ENCODE results near the gene HCN3.

HCN3 gene

DNA sequence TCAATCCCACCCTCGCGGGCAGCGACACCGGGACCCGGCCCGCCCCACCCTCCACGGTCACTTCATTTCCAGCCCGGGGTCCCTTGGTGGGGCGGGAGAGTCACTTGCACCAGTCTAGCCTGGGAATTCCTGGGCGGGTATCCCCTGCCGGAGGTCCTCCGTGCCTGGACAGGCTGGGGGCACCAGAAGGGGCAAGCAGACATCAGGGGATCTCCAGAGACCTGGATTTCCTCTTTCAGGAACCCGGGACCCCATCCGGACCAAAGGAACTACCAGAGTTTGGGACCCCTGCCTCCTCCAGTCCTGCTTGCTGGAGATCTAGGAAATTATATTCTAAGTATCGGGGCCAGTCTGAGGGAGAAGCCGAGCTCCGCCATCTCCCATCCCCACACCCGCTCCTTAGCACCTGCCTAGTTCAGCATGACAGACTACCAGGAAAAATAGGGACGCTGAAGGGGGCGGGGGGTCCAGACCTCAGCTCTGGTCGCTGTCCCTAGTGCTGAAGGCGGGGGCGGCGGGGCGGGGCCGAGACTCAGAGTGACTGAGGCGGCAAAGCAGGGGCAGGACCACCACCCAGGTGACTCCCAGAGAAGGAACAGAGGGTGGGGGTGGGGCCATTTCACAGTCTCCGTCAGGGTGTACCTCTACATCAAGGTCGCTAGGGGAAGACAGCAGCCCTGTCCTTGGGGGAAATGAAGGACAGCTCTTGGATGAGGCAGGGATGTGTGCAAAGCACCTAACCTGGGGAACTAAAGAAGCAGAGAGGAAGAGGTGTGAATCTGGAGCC lies 832 bp downstream of the HCN3 start:
- peak; percentile 54 for DNase-seq (ENCODE audit: extremely low read depth, insufficient read length)
- H3K27me3 ChIP-seq (replicated peaks; ENCODE audit: control insufficient read depth, insufficient read depth, low read length), result no peaks in the 10 kb centered on the region
- TF ChIP-seq, protein P1, sequence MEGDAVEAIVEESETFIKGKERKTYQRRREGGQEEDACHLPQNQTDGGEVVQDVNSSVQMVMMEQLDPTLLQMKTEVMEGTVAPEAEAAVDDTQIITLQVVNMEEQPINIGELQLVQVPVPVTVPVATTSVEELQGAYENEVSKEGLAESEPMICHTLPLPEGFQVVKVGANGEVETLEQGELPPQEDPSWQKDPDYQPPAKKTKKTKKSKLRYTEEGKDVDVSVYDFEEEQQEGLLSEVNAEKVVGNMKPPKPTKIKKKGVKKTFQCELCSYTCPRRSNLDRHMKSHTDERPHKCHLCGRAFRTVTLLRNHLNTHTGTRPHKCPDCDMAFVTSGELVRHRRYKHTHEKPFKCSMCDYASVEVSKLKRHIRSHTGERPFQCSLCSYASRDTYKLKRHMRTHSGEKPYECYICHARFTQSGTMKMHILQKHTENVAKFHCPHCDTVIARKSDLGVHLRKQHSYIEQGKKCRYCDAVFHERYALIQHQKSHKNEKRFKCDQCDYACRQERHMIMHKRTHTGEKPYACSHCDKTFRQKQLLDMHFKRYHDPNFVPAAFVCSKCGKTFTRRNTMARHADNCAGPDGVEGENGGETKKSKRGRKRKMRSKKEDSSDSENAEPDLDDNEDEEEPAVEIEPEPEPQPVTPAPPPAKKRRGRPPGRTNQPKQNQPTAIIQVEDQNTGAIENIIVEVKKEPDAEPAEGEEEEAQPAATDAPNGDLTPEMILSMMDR (IDR thresholded peaks at IDR 0.05; ENCODE audit: insufficient read depth, low read length, poor library complexity, severe bottlenecking), result peak; percentile 46
- H3K4me3 ChIP-seq (replicated peaks; ENCODE audit: low read depth, low read length), result peak overlapping the region; percentile 74
- no peaks in the 10 kb centered on the region for H3K36me3 ChIP-seq (ENCODE audit: control insufficient read depth, insufficient read depth, low read length)

DNA sequence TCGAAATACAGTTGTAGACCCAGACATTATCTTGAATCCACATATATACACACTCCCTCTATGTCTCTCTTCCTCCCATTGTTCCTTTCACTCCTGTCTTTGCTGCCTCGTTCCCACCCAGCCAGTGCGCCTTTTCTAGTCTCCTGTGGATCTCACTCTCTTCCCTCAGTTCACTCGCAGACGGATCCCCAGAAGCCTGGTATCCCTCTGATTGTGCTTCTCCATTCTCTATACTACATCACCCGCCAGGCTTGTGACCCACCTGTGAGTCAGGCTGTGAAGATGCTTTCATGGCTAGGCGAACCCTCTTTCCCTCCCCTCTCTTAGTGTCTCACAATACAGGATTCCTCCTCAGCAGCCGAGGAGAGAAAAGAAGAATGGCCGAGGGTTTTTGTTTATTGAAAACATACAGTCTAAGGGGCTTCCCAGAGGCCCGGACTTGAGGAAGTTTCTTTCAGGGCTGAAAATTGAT lies 1.5 kb downstream of the HCN3 start:
- H3K4me3 ChIP-seq (replicated peaks; ENCODE audit: low read depth, low read length), result peak overlapping the region; percentile 74
- no peak for DNase-seq (ENCODE audit: extremely low read depth, insufficient read length)

DNA sequence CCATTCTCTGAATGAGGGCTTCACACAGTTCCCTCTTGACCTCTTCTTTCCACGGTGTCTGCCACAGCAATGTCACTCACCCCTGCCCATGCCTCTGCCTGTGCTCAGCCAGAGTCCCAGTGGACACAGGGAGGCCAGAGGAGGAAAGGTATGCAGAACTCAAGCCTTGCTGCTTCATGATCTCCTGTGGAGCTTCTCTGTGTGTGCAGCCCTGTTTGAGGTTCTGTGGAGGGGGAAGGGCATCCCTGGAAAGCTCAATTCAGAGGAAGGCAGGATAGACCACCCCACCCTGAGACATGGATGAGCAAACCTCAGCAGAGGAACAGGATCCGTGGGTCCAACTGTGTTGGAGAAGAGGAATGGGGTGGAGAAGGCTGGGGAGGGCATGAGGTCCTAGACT lies 2.0 kb downstream of the HCN3 start:
- TF ChIP-seq, protein P1 (IDR thresholded peaks at IDR 0.05; ENCODE audit: insufficient read depth, low read length, poor library complexity, severe bottlenecking), result no peak
- H3K36me3 ChIP-seq (ENCODE audit: control insufficient read depth, insufficient read depth, low read length), result no peaks in the 10 kb centered on the region
- no peak overlapping the region for H3K4me3 ChIP-seq (replicated peaks; ENCODE audit: low read depth, low read length)
- no peaks in the 10 kb centered on the region for H3K27me3 ChIP-seq (replicated peaks; ENCODE audit: control insufficient read depth, insufficient read depth, low read length)
- no peak for DNase-seq (ENCODE audit: extremely low read depth, insufficient read length)

More for the DNA sequence above, 1.5 kb downstream of the HCN3 start:
- no peaks in the 10 kb centered on the region for H3K36me3 ChIP-seq (ENCODE audit: control insufficient read depth, insufficient read depth, low read length)
- TF ChIP-seq, protein P1 (IDR thresholded peaks at IDR 0.05; ENCODE audit: insufficient read depth, low read length, poor library complexity, severe bottlenecking), result no peak
- no peaks in the 10 kb centered on the region for H3K27me3 ChIP-seq (replicated peaks; ENCODE audit: control insufficient read depth, insufficient read depth, low read length)

DNA sequence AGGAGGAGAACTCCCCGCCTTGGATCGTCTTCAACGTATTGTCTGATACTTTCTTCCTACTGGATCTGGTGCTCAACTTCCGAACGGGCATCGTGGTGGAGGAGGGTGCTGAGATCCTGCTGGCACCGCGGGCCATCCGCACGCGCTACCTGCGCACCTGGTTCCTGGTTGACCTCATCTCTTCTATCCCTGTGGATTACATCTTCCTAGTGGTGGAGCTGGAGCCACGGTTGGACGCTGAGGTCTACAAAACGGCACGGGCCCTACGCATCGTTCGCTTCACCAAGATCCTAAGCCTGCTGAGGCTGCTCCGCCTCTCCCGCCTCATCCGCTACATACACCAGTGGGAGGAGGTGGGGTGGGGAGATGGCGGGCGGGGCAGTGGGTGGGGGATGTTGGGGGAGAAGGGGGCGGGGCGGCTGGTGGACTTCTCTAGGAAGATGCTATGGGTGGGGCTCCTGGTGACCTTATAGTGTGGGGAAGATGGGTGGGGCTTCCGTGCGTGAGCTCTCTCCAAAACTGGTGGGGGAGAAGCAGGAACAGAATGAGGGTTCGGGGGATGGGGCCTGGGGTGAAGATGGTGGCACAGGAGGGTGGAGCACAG lies 5.3 kb downstream of the HCN3 start:
- Histone ChIP-seq H3K4me3 (replicated peaks; ENCODE audit: low read depth, low read length) (no peak overlapping the region), H3K36me3 (ENCODE audit: control insufficient read depth, insufficient read depth, low read length) (no peaks in the 10 kb centered on the region), H3K27me3 (replicated peaks; ENCODE audit: control insufficient read depth, insufficient read depth, low read length) (no peaks in the 10 kb centered on the region)
- no peak for DNase-seq (ENCODE audit: extremely low read depth, insufficient read length)
- TF ChIP-seq, protein P1 (IDR thresholded peaks at IDR 0.05; ENCODE audit: insufficient read depth, low read length, poor library complexity, severe bottlenecking), result no peak

DNA sequence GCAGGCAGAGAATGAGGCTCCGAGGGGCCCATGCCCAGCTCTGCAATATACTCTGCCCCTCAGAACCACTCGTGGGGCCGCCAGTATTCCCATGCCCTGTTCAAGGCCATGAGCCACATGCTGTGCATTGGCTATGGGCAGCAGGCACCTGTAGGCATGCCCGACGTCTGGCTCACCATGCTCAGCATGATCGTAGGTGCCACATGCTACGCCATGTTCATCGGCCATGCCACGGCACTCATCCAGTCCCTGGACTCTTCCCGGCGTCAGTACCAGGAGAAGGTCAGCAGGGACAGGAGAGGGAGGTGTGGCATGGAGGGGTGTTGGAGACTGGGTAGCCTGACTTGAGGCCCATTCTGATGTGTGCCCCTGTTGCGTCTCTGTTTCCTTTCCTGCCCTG lies 7.2 kb downstream of the HCN3 start:
- TF ChIP-seq, protein P1 (IDR thresholded peaks at IDR 0.05; ENCODE audit: insufficient read depth, low read length, poor library complexity, severe bottlenecking), result no peak
- H3K4me3 ChIP-seq (replicated peaks; ENCODE audit: low read depth, low read length), result no peak overlapping the region

More for the DNA sequence above, 7.2 kb downstream of the HCN3 start:
- no peak for DNase-seq (ENCODE audit: extremely low read depth, insufficient read length)
- no peaks in the 10 kb centered on the region for H3K27me3 ChIP-seq (replicated peaks; ENCODE audit: control insufficient read depth, insufficient read depth, low read length)
- H3K36me3 ChIP-seq (ENCODE audit: control insufficient read depth, insufficient read depth, low read length), result no peaks in the 10 kb centered on the region
